KOPT-K1 (cell line): Measurements from ENCODE around the gene PTBP1.
"Not testable (repeated sequence)": the region's sequence is repeated elsewhere in the genome, so short reads cannot be mapped to it uniquely, and the experiment has no call there.

Source experiments
- H3K27ac ChIP-seq: fragments of 200-600 bp; sonication (generic); 2 replicates; pipeline ENCODE4 v1.5.1; 2016; ENCODE audit warnings: antibody characterized with exemption, mild to moderate bottlenecking, low read depth, low read length; ENCODE audit not compliant: poor library complexity, severe bottlenecking
- H3K36me3 ChIP-seq: fragments of 200-600 bp; sonication (generic); 2 replicates; pipeline ENCODE4 v1.5.1; 2017; ENCODE audit warnings: antibody characterized with exemption, mild to moderate bottlenecking, low read length, moderate library complexity; ENCODE audit not compliant: insufficient read depth
- H3K9me3 ChIP-seq: fragments of 200-600 bp; sonication (generic); 2 replicates; pipeline ENCODE4 v1.5.1; 2017; ENCODE audit warnings: antibody characterized with exemption, low read length, mild to moderate bottlenecking; ENCODE audit not compliant: insufficient read depth, poor library complexity, severe bottlenecking

The PTBP1 gene

DNA sequence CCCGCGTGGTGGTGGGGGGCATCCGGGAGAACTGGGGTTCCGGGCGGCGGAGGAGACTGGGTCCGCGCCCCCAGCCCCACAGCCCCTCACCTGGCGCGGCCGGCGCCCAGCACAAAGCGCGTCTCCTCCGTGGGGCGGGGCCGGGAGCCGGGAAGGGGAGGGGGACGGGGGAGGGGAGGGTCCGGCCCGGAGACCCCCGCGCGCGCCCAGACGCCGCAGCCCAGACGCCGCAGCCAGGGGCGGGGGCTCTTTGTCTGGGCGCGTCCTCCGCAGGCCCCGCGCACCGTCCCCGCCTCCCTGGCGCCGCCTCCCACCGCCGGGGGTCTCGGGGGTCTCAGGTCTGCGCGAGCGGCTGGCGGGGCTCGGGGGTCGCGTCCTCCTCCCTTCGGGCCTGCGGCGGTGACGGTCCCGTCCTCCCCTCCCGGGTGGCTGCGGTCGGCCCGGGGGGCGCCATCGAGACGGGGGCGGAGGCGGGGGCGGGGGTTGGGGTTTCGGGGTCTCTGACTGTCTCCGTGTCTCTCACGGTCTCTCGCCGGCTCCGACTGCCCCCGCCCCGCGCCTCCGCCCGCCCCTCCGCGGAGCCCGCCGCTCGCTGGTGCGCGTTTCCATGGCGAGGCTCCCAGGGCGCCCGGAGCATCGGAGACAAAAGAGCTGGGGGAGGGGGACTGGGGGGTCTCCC, 24.7 kb downstream of the PTBP1 start, which contains the start of gene PLPPR3:
PLPPR3 (minus strand) TSS at position 131 of the 679 bp plus-strand sequence. CDS start 396 bp downstream, outside the sequence.
- no peaks in the 10 kb centered on the region for H3K36me3 ChIP-seq
- no peak within 1 kb of the TSS for H3K27ac ChIP-seq
- H3K9me3 ChIP-seq = no peaks in the 10 kb centered on the region

DNA sequence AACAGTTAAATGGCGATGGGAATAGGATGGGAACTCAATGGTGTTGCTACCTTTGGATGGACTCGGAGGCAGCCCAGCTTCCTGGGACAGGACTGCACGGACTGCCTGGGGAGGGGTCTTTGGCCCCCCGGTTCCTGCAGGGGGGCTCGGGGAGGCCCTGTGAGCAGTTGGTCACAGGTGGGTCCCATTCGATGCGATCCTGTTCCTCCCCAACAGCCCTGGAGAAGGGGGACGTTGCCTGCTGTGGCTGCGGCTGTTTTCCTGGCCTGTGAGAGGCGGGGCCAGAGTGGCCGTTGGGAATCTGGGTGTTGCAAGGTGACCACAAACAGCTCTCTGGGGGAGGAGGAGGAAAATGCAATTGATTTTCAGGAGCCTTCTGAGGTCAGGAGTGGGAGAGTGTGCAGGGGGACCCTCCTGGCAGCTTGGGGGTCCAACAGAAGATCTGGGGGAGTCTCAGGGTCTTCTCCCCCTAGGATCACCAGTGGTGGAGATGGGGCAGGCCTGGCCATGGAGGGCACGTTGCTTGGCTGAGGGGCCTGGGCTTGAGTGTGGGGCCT, 26.4 kb downstream of the PTBP1 start:
- Histone ChIP-seq H3K36me3 (no peaks in the 10 kb centered on the region), H3K27ac (no peak overlapping the region)

DNA sequence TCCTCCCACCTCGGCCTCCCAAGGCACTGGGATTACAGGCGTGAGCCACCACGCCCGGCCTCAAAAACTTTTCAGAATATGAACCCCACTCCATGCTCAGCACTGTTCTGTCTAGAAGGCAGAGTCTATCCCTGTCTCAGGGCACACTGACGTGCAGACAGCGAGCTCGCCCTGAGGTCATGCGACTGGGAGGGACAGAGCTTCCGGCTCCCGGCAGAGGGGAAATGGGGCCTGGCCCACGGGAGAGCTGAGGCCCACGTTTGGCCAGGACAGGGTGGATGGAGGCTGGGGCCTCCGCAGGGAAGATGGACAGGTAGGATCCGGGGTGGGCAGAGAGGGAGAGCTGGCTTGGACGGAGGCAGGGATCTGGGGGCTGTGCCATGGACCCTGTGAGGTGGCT, 27.6 kb downstream of the PTBP1 start:
- no peaks in the 10 kb centered on the region for H3K9me3 ChIP-seq
- H3K27ac ChIP-seq = no peak overlapping the region
- H3K36me3 ChIP-seq = no peaks in the 10 kb centered on the region

More for the DNA sequence above, 26.4 kb downstream of the PTBP1 start:
- no peaks in the 10 kb centered on the region for H3K9me3 ChIP-seq

- no peaks in the 10 kb centered on the region for H3K36me3 ChIP-seq
- no peaks in the 10 kb centered on the region for H3K9me3 ChIP-seq
- no peak overlapping the region for H3K27ac ChIP-seq
These were observed 28.8 kb downstream of the PTBP1 start for GRCh38 chr19:825897-826644.

GRCh38 chr19:827314-827709, 30.1 kb downstream of the PTBP1 start:
- Histone ChIP-seq H3K9me3 (no peaks in the 10 kb centered on the region), H3K36me3 (no peaks in the 10 kb centered on the region), H3K27ac (no peak overlapping the region)

DNA sequence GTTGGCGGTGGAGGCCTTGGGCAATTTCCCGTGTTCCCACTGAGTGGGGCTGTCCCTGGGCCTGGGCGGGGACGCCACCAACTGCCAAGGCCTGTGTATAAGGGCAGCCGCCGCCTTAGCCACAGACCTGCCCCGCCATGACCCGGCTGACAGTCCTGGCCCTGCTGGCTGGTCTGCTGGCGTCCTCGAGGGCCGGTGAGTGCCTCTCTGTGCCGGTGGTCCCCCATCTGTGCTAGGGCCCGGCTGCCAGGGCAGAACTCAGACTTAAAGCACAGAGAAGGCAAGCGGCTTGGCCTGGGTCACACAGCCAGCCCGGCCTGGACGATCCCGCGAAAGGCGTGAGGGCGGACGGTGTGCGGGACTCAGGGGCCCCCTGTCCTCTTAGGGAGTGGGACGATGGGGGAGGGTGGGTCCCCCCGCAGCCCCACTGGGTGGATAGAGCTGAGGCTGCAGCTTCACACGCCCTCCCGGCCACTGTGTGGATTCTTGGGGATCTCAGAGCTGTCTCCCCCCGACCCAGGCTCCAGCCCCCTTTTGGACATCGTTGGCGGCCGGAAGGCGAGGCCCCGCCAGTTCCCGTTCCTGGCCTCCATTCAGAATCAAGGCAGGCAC, 30.6 kb downstream of the PTBP1 start, which contains the start of gene AZU1:
AZU1 (plus strand) TSS at position 128 of the 612 bp plus-strand sequence; CDS start at position 138, 10 bp downstream.
- no peaks in the 10 kb centered on the region for H3K9me3 ChIP-seq
- H3K27ac ChIP-seq = no peak within 1 kb of the TSS
- no peaks in the 10 kb centered on the region for H3K36me3 ChIP-seq

GRCh38 chr19:829129-829758, 32.0 kb downstream of the PTBP1 start:
- Histone ChIP-seq H3K36me3 (no peaks in the 10 kb centered on the region), H3K9me3 (no peaks in the 10 kb centered on the region), H3K27ac (no peak overlapping the region)

- Histone ChIP-seq H3K27ac (no peak overlapping the region), H3K36me3 (no peaks in the 10 kb centered on the region), H3K9me3 (no peaks in the 10 kb centered on the region)
These were observed 34.4 kb downstream of the PTBP1 start for GRCh38 chr19:831407-832369.

DNA sequence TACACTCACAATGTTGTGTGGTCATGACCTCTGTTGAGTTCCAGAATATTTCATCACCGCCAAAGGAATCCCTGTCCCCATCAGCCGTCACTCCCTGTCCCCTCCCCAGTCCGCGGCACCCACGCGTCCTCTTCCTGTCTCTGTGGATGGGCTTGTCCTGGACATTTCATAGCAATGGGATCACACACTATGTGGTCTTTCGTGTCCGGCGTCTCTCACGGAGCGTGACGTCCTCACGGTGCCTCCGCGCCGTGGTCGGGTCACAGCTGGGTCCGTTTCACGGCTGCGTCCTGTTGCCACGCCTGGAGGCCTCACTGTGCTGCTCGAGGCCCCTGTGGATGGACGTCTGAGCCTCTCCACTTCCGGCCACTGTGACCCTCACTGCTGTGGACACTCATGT, 37.0 kb downstream of the PTBP1 start:
- Histone ChIP-seq H3K27ac (no peak overlapping the region), H3K9me3 (no peaks in the 10 kb centered on the region), H3K36me3 (no peaks in the 10 kb centered on the region)

DNA sequence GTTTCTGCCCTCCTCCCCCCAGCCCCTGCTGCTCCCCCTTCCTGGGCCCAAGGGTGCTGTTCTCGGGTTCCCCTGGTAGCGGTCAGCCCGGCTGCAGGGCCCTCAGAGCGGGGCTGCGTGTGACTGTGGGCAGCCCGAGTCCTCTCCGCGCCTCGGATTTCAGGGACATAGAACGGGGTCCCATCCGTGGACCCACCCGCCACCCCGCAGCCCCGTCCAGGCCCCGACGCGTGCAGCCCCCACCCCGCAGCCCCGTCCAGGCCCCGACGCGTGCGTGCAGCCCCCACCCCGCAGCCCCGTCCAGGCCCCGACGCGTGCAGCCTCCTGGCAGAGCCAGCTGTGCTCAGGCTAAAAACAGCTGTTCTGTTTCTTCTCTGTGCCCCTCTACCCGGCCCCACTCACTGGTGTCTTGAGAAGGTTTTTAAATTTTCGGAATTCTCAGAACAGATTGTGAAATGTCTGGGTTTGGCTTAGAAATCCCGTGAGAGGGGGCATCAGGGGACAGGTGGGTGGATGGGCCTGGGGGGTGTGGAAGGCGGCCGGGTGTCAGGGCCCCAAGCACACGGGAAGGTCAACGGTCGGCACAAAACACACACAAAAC, 38.1 kb downstream of the PTBP1 start:
- Histone ChIP-seq H3K9me3 (no peaks in the 10 kb centered on the region), H3K27ac (peak overlapping the region; percentile 25), H3K36me3 (no peaks in the 10 kb centered on the region)

DNA sequence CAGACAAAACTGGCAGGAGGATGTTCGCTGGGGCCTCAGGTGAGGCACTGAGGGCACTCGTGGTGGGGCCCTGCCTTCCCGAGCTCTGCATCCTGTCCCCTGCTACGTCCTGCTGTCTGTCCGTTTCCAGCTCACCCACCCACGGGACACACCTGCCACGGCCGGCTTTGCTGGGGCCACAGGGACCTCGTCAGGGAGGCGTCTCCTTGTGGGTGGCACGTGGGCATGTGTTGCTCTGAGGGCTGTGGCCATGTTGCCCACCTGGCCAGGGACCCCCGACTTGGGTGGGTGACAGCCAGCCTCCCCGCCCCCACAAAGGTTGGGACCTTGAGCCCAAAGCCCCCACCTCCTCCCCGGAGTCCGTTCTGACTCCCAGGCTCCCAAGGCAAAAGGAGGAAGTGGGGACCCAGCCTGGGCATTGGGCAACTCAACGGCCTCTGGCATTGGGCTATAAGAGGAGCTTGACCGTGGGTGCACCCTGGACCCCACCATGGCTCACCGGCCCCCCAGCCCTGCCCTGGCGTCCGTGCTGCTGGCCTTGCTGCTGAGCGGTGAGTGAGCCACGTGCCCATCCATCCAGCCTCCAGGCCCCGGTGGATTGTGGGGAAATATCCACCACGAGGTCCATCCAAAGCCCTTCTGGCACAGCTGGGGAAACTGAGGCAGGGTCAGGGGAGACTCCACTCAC, 43.4 kb downstream of the PTBP1 start, which contains the start of gene PRTN3:
PRTN3 (plus strand) TSS at position 481 of the 688 bp plus-strand sequence; CDS start at position 491, 10 bp downstream.
- H3K9me3 ChIP-seq = no peaks in the 10 kb centered on the region
- H3K27ac ChIP-seq = no peak within 1 kb of the TSS
- H3K36me3 ChIP-seq = no peaks in the 10 kb centered on the region

DNA sequence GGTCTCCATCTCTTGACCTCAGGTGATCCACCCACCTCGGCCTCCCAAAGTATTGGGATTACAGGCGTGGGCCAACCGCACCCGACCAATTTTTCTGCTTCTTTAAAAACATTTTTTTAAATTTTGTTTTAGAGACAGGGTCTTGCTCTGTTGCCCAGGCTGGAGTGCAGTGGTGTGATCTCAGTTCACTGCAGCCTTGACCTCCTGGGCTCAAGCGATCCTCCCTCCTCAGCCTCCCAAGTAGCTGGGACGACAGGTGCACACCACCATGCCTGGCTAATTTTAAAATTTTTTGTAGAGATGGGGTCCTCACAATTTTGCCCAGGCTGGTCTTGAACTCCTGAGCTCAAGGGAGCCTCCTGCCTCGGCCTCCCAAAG, 45.5 kb downstream of the PTBP1 start:
- H3K36me3 ChIP-seq, H3K9me3 ChIP-seq, H3K27ac ChIP-seq: not testable (repeated sequence)

DNA sequence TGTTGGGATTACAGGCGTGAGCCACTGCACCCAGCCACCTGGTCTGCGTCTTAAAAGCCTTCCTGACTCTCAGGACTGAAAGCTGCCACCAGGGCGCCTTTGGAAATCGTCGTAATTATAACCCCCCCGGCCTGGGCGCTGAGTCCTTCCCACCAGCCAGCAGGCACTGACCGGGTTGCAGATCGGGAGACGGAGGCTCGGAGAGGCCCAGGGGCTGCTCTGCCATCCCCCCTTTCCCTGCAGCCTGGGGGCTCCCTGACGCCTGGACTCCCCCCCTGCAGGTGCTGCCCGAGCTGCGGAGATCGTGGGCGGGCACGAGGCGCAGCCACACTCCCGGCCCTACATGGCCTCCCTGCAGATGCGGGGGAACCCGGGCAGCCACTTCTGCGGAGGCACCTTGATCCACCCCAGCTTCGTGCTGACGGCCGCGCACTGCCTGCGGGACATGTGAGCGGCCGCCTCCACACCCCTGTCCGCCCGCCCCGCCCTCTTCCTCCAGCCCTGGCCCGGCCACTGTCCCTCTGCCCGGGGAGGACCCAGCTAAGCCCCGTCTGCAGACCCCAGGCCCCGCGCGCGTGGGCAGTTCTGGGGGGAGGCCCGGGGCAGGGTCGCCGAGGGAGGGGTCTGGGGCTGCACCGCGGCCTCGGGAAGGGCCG, 46.1 kb downstream of the PTBP1 start:
- H3K27ac ChIP-seq = no peak overlapping the region
- H3K36me3 ChIP-seq = no peaks in the 10 kb centered on the region
- H3K9me3 ChIP-seq = no peaks in the 10 kb centered on the region
